Germinal center (tissue), 1 donor: ENCODE results near the gene MR1.
A peak's percentile ranks its signal among the peaks of the same experiment; 100 is the strongest.

Source experiments
- DNase-seq: peaks from one replicate; pipeline ENCODE4 v3.0.0; 2012; ENCODE audit warnings: mixed read lengths, low spot score

MR1 gene

GRCh38 chr1:181033799-181034451 is at the start of gene MR1:
TSS of gene MR1 (plus strand) at chr1:181033983. CDS start at chr1:181034008, 25 bp downstream.
- DNase-seq = peak; percentile 88

GRCh38 chr1:180988253-180988752 is 45.5 kb upstream of the MR1 start:
- DNase-seq = no peak

- no peak for DNase-seq
Observed at GRCh38 chr1:180994262-180994661, 39.5 kb upstream of the MR1 start.

DNA sequence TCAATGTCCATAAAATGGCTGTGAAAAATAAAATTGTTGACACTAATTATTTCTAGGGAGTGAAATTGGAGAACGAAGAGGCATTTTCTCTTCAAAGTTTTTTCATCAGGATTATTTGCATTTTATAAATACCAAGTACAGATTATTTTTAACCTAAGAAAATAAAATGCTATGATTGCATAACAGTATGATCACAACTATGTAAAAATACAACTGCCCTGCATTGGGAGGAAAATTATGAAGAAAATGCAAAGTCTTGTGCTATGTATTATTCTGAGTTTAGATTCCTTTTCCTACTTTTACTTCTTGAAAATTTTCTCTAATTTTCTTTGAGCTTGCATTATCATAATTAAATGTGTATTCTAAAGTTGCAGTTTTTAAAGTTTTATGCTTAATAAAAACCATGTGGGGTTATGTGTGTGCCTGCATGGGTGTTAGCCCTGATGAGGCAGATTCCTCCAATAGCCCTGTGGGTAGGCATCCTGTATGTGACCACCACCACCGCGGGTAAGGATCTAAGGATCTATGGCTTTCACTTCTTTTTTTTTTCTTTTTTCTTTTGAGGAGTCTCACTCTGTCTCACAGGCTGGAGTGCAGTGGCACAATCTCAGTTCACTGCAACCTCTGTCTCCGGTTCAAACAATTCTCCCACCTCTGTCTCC is 35.8 kb upstream of the MR1 start:
- no peak for DNase-seq

DNA sequence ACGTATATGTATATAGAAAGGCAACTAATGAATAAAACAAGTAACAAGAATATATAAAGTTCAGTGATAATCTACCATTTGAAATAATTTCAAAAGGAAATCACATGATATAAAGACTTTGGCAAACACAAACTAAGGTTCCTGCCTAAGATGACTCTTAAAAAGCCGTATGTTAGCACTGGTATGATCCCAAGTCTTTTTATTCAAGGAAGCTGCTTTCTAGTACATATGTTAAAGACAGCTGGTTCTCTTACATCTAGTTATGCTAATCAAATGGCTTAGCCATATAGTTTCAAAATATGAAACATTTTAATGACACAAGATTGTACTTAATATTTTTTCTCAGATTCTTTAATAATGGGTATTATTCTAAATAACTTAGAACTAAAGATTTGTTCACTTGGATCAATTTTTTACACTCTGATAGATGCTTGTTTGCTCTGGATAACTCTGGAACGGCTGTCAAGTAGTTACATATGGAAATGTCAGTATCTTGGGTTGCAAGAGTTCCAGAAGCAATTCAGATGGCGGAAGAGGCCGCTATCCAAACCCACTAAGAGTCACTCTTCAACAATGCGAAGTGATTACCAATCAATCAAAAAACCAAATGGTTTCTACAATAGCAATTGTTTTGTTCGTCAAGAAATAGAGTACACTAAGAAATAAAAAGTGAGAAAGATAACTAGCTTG is 32.5 kb upstream of the MR1 start:
- DNase-seq = no peak

DNA sequence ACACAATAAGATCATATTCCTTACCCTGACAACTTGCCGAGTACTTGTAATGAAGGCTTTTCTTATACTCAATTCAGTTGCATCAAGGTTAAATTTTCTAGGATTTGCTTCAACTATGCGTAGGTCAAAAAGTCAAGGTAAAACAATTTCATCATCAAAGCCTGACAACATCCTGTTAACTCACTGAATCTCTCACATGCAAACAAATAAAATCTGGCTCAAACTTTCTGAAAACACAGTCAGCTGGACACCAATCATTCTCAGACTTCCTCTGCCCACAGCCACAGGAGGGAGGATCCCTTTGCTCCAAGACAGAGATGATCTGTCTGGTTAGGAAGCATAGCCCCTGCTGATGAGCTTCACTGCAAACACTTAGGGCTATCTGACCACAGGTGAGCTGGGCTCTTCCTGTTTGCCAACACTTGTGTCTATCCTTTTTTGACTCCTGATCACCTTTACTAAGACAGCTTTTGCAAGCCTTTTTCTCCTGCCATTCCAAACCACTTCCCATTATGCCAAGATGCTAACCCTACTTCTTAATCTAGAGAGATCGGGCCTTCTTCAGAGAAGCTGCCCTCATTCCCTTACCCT is 31.1 kb upstream of the MR1 start:
- DNase-seq = no peak

DNA sequence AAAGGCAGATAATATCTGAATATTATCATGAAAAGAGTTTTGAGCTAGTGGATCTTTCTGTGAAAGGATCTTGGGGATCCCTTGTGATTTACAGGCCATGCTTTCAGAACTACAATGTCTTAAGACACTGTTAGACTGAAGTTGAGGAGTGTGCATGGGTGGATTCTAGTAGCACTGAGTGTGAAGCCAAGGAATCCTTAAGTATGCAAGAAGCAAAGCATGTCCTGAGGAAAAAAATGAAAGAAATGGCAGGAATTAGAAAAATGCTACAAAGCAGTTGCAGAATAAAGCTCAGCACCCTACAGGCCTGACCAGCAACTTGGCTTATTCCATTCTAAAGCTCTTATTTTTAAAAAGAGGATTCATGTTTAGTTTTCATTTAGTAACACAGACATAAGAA is 23.0 kb upstream of the MR1 start:
- DNase-seq = no peak

DNA sequence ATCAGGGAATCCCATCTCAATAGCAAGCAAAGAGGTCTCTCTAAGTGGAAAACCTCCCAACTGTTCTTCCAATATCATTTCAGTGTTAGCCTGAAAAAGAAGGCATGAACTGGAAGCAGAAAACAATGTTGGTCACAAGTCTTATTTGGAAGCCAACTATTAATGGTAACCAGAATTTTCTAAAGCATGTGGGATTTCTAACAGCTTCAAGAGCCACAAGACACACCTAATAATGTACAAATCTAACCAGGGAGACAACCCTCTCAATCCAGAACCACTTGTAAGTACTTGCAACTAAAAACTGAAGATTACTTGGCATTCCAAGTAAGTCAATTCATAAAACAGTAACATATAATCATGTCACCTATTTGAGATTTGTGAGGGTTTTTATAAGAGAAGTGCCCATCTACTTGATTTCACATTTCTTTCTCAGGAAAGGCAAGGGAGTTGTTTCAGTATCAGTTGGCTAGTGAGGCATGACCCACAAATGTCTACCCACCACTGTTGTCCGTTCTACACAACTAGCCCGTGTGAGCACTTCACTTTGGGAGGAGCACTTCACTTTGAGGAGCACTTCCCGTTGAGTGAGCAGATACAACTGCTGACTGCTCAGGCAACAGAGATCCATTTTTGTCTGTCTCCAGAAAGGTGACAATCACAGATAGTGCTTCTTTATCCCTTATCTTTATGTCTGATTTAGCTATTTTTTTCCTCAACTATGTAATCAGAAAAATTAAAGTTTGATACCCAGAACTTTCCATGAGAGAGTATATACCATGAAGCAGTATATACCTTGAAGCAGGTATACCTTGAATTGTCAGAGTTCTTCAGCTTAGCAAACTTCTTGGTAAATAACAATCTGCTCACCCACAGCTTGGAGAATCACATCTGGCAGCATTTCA is 22.2 kb upstream of the MR1 start:
- DNase-seq = no peak

DNA sequence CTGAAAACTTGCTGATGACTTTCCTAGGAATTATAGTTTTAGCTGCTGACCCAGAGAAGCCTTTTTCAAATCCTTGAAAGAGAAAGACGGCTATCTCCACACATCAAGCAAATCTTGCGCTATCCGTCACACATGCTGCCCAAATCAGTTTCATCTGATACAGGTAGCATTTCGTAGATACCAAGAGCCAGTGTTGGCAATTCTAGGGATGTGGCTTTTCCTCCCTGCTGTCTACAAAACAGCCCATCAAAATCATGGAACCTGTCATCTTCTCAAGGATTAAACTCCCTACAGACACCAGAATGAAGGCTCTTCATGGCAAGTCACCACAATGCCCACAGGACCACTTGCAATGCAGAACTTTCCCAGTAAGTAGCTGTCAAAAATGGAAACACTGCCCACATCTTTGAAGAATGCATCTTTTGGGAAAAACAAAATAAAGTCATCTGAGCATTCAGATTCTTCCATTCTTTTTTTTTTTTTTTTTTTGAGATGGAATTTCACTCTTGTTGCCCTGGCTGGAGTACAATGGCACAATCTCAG is 21.5 kb upstream of the MR1 start:
- no peak for DNase-seq

GRCh38 chr1:181013144-181013543 is 20.6 kb upstream of the MR1 start:
- DNase-seq = no peak

GRCh38 chr1:181014477-181015250 is 19.1 kb upstream of the MR1 start:
- DNase-seq = no peak

DNA sequence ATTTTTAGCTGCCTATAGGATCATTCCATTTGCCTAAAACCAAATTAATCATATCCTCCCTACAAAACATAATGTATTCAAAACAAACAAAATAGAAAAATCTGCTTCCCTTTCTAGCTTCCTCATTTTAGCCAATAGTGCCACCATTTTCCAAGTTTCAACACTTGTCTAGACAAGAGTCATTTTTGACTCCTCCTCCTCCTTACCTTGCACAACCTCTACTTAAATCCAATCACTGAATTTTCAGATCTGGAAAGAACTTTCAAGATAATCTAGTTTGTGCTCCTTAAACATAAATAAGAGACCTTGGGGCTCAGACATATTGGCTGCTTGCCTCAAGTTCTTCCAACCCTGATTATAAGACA is 18.6 kb upstream of the MR1 start:
- no peak for DNase-seq

- no peak for DNase-seq
Observed at GRCh38 chr1:181016563-181016962, 17.2 kb upstream of the MR1 start.

GRCh38 chr1:181018901-181019681 is 14.7 kb upstream of the MR1 start:
- DNase-seq = no peak

- no peak for DNase-seq
Observed at GRCh38 chr1:181021159-181021558, 12.6 kb upstream of the MR1 start.

- peak; percentile 61 for DNase-seq
Observed at GRCh38 chr1:181021811-181022434, 11.9 kb upstream of the MR1 start.

GRCh38 chr1:181023265-181024057 is 10.3 kb upstream of the MR1 start:
- DNase-seq = no peak

GRCh38 chr1:181028196-181028595 is 5.6 kb upstream of the MR1 start:
- no peak for DNase-seq

GRCh38 chr1:181028615-181029014 is 5.2 kb upstream of the MR1 start:
- no peak for DNase-seq
